ENCODE measurements around the gene NUMBL.
"Not testable (repeated sequence)": the region's sequence is repeated elsewhere in the genome, so short reads cannot be mapped to it uniquely, and the experiment has no call there.

The NUMBL gene

DNA sequence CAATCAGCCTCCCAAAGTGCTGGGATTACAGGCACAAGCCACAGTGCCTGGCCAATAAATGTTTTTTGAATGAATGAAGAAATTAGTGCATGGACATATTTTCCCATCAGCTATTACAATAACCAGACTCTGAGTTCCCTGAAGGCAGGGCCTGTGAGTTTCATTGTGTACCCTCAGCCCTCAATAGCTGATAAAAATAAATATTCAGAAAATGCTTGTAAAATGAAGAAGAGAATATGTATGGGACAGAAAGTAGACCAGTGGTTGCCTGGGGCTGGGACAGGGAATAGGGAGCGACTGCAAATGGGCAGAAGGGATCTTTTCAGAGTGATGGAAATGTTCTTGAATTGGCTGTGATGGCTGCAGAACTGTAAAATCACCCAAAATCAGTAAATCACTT is 28.8 kb downstream of the NUMBL start:
- no peak for DNase-seq

- no peak for DNase-seq
Measured at GRCh38 chr19:40659566-40659965, 30.9 kb downstream of the NUMBL start.

DNA sequence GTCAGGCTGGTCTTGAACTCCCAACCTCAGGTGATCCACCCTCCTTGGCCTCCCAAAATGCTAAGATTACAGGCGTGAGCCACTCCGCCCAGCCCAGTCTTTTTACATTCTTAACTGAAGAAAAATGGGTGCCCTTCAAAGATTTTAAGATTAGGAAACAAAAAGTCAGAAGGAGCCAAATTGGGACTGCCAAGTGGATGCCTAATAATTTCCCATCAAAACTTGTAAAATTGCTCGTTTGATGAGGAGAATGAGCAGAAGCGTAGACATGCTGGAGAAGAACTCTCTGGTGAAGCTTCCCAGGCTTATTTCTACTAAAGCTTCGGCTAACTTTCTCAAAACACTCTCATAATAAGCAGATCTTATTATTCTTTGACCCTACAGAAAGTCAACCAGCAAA is 31.3 kb downstream of the NUMBL start:
- DNase-seq = no peak

DNA sequence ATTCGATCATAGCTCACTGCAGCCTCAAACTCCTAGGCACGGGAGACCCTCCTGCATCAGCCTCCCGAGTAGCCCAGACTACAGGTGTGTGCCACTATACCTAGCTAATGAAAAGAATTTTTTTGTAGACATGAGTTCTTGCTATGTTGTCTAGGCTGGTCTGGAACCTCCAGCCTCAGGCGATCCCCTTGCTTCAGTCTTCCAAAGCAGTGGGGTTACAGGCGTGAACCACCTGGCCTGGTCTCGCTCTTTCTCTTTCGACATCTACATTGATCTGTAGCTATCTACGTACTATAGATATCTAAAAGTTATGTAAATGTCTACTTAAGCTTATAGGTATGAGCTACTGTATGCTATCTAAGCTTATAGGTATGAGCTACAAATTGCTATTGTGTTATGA is 32.4 kb downstream of the NUMBL start:
- no peak for DNase-seq

DNA sequence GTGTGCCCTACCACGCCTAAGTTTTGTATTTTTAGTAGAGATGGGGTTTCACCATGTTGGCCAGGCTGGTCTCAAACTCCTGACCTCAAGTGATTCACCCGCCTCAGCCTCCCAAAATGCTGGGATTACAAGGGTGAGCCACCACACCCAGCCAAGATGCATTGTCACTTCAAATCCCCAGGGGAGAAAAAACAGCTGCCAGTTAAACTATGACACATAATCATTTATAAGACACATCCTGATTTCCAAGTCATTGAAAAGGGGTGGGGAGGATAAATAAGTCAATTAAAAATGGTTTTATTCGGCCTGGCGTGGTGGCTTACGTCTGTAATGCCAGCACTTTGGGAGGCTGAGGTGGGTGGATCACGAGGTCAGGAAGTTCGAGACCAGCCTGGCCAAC is 34.8 kb downstream of the NUMBL start:
- DNase-seq = not testable (repeated sequence)

DNA sequence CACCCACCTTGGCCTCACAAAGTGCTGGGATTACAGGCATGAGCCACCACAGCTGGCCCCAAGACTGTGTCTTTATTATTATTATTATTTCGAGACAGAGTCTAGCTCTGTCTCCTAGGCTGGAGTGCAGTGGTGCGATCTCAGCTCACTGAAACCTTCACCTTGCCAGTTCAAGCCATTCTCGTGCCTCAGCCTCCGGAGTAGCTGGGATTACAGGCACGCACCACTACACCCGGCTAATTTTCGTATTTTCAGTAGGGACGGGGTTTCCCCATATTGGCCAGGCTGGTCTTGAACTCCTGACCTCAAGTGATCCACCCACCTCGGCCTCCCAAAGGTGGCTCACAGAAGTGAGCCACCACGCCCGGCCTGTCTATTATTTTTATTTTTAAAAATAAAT is 38.1 kb downstream of the NUMBL start:
- DNase-seq = not testable (repeated sequence)

DNA sequence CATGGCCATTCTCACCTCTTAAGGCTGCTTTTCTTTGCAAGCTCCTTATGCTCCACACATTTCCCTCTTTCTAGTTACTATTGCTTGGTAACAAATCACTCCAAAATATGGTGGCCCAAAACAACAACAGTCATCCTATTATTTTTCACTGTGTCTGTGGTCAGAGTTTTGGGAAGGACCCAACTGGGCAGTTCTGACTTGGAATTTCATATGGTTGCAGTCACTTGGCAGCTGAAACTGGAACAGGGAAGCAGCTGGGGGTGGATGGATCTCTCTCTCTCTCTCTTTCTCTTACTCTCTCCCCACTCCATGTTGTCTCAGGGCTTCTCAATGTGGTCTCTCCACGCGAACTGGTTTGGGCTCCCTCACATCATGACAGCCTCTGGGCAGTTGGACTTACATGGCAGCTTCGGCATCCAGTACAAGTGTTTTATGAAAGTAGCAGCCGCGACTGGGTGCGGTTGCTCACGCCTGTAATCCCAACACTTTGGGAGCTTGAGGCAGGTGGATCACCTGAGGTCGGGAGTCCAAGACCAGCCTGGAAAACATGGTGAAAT is 39.6 kb downstream of the NUMBL start:
- no peak for DNase-seq

DNA sequence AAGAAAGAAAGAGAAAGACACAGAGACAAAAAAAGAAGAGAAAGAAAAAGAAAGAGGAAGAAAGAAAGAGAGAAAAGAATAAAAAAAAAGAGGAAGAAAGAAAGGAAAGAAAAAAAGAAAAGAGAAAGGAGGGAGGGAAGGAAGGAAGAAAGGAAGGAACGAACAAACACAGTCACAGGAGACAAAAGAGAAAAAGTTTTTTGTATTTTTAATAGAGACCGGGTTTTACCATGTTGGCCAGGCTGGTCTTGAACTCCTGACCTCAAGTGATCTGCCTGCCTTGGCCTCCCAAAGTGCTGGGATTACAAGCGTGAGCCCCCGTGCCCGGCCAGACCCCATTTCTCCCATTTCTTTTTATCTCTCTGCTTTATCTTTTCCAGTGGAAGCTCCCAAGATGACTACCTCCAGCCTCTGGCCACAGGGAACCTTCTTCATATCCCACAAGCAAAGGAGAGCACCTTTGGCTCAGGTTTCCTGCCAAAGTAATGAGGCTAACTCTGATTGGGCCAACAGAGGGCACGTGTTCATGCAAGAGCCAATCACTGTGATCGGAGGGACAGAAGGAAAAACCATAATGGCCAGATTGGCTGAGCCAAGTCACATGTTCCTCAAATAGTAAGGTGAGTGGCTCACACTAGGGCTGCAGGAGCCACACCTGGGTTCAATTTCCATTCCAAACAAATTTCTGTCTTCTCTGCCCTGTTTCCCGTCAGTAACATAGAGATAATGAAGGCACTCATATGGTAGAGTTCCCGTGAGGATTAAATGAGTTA is 40.4 kb downstream of the NUMBL start:
- not testable (repeated sequence) for DNase-seq

DNA sequence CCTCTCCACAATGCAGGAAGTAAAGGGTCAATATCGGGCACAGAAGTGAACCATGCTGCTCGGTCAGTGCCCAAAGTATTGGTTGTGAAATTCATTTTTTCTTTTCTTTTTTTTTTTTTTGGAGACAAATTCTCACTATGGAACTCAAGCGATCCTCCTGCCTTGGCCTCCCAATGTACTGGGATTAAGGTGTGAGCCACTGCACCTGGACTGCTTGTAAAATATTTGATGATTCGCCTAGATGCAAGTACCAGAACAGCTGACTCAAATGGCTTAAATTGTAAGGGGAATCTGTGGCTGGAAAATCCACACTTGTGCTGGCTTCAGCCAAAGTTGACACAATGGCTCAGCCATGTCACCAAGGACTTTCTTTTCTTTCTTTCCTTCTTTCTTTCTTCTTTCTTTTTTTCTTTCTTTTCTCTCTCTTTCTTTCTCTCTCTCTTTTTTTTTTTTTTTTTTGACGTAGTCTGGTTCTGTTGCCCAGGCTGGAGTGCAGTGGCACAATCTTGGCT is 43.7 kb downstream of the NUMBL start:
- DNase-seq = no peak

- no peak for DNase-seq
Measured at GRCh38 chr19:40642757-40643305, 47.6 kb downstream of the NUMBL start.

DNA sequence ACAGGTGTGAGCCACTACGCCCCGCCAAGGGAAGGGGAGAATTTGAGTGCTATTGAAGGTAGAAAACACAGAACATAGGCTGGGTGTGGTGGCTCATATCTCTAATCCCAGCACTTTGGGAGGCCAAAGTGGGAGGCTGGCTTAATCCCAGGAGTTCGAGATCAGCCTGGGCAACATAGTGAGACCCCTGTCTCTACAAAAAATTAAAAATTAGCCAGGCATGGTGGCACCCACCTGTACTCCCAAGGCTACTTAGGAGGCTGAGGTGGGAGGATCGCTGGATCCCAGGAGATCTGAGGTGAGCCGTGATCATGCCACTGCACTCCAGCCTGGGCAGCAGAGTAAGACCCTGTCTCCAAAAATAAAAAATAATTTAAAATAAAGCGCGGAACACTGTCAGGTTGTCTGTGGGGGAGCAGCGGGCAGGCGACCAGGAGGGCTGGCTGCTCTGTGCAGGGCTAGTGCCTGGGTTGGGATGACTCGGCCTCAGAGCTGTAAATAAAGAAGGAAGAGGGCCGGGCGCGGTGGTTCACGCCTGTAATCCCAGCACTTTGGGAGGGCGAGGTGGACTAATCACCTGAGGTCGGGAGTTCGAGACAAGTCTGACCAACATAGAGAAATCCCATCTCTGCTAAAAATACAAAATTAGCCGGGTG is 48.3 kb downstream of the NUMBL start:
- no peak for DNase-seq

GRCh38 chr19:40641281-40641680 is 49.2 kb downstream of the NUMBL start:
- no peak for DNase-seq

DNA sequence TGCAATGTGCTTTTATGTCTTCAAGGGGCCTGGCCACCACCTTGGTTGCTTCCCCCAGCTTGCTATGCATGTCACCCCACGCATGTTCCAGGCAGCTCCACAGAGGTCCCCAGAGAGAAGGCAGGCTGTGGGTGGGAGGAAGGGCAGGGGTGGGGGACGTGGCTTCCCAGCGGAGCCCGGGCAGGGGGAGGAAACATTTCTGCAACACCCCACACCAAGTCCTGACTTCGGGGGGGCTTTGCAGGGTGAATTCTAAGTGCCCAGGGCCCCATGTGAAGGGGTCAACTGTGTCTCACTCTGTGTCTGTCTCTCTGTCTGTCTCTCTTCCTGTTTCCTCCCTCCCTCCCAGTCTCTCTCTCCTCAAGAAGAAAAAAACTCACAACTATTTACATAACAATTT is 49.7 kb downstream of the NUMBL start:
- no peak for DNase-seq

DNA sequence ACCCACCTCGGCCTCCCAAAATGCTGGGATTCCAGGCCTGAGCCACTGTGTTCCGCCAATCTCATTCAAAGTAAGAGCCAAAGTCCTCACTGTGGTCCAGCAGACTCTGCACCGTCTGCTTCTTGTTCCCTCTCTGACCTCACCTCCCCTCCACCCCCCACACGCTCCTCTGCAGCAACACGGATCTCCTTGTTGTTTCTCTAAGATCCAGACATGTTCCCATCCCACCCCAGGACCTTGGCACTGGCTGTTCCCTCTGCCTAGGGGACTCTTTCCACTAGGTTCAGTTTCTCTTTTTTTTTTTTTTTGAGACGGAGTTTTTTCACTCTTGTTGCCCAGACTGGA is 50.8 kb downstream of the NUMBL start:
- DNase-seq = no peak

DNA sequence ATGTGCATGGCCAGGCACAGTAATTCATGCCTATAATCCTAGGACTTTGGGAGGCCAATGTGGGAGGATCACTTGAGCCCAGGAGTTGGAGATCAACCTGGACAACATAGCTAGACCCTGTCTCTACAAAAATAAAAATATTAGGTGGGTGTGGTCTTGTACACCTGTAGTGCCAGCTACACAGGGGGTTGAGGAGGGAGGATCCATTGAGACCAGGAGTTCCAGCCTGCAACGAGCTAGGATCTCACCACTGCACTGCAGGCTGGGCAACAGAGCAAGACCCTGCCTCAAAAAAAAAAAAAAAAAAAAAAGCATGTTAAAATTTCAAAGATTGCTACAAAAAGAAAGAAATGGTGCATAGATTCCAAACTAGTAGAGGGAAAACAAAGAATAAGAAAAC is 52.1 kb downstream of the NUMBL start:
- no peak for DNase-seq

DNA sequence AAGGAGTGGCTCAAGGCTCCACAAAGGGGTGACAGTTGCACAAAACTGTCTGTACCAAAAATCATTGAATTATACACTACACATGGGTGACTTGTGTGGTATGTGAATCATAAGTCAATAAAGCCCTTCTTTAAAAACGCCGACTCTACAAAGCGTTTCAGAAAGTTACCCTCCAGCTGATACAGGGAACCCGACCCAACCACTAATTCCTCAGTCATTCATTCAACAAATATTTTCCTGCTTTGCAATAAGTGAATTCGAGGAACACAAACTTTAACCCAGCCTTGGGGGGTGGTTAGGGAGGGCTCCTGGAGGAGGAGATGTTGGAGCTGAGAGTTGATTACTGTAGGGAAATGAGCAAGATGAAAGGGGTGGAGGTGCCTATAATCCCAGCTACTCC is 57.2 kb downstream of the NUMBL start:
- no peak for DNase-seq

DNA sequence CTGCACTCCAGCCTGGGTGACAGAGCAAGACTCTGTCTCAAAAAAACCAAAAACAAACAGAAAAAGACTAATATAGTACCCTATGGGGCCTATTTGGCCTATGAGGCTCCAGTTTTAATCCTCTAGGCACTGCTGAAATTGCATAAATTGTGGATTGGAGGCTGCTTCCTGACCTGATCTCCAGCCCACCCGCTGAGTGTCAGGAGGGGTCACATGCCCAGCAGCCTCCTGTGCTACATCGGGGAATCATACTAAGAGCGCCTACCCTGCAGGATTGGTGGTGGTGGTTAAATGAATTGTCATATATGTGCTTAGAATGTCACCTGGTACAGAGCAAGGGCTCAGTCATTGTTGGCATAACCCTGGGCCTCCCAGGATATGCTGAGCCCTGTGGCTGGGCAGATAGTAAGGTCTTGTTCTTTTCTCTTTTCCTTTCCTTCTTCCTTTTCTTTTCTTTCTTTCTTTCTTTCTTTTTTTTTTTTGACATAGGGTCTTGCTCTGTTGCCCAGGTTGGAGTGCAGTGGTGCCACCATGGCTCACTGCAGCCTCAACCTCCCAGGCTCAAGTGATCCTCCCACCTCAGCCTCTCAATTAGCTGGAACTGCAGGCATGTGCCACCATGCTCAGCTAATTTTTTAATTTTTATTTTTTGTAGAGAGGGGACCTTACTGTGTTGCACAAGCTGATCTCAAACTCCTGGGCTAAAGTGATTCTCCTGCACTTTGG is 58.0 kb downstream of the NUMBL start:
- no peak for DNase-seq

DNA sequence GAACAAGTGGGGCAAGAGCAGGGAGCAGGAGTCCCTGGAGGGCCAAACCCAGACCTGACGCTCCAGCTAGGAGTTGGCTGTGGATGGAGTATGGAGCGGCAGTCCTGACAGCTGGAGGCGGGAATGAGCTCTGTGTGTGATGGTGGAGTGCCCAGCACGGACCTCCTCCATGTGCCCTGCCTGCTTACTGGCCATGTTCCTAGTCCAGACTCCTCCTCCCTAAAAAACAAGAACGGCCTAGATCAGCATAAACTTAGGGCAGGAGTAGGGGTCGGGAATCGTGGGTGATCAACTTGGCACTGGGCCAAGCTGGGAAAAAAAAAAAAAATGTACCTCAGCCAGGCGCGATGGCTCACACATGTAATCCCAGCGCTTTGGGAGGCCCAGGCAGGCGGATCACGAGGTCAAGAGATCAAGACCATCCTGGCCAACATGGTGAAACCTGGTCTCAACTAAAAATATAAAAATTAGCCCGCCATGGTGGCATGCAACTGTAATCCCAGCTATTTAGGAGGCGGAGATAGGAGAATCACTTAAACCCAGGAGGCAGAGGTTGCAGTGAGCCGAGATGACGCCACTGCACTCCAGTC is 59.8 kb downstream of the NUMBL start:
- DNase-seq = no peak

DNA sequence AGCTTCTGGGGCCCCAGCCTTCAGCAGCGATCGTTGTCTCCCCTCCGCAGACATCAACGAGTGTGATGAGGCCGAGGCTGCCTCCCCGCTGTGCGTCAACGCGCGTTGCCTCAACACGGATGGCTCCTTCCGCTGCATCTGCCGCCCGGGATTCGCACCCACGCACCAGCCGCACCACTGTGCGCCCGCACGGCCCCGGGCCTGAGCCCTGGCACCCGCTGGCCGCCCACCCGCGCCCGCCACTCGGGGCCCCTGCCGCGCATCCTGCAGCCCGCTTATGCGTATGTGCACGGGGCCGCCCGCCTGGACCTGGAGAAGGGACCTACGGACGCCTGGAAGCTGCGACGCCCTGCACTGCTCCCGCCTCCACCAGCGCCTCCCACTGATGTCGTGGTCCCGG is 61.1 kb downstream of the NUMBL start:
- no peak for DNase-seq

DNA sequence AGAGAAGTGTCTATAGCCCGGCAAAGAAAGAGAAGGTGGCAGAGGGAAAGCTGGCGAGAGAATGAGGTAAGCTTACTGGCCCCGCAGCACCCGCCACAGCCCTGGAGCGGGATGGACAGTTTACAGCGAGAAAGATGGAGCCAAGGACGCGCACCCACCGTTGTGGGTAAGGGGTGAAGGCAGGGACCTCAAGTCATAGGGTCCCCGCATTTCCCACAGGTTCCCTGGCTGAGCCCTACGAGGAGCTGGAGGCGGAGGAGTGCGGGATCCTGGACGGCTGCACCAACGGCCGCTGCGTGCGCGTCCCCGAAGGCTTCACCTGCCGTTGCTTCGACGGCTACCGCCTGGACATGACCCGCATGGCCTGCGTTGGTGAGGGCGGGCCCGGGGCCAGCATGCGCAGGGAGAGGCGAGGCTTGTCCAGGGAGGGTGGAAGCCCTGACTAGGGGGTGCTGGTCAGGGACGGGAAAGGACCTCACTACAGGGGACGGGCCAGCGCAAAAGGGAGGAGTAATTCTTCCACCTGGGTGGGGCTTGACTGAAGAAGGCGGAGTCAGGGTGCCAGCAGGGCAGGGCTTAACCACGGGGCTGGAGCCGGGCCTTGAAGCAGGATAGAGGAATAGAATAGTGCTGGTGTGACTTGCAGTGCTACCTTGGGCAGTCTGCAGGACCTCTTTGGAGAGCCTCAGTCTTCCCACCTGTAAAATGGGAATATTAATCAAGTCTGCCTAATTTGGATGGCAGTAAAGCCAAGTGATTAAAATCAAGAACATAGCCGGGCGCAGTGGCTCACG is 62.8 kb downstream of the NUMBL start:
- no peak for DNase-seq

- no peak for DNase-seq
Measured at GRCh38 chr19:40626918-40627317, 63.5 kb downstream of the NUMBL start.

Data from NCI-H510A treated with DMSO at 0.1 percent for 48 hours (cell line).